Femur (tissue), 1 donor: ENCODE measurements around the gene CD207.
"Not testable (repeated sequence)": the region's sequence is repeated elsewhere in the genome, so short reads cannot be mapped to it uniquely, and the experiment has no call there.

ENCODE experiments used
- DNase-seq: peaks from one replicate; pipeline ENCODE4 v3.0.0-alpha.2; 2017

CD207 gene

DNA sequence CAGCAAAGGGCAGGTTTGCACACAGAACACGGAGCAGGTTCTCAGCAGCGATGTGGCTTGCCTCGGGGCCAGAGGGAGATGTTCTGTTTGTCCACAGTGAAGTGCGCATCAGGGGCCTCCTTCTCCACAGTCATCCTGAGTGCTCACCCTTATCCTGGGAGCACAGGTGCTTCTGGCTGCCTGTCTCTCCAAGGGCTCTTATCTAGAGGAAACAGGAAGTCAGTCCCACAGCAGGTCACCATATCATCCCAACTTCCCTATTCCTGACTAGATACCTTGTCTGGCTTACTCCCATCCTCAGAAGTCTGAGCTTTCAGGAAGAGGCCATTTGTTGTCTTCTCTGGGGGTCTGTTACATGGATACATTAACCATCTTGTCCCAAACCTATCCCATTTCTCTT is at the start of gene CD207:
Gene CD207, minus strand, starts transcription at position 174 of the 400 bp plus-strand sequence. Its CDS starts 40 bp downstream, at position 134.
- no peak for DNase-seq

DNA sequence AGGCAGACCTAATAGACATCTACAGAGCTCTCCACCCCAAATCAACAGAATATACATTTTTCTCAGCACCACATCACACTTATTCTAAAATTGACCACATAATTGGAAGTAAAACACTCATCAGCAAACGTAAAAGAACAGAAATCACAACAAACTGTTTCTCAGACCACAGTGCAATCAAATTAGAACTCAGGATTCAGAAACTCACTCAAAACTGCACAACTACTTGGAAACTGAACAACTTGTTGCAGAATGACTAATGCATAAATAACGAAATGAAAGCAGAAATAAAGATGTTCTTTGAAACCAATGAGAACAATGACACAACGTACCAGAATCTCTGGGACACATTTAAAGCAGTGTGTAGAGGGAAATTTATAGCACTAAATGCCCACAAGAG is 42.9 kb upstream of the CD207 start:
- DNase-seq = not testable (repeated sequence)

DNA sequence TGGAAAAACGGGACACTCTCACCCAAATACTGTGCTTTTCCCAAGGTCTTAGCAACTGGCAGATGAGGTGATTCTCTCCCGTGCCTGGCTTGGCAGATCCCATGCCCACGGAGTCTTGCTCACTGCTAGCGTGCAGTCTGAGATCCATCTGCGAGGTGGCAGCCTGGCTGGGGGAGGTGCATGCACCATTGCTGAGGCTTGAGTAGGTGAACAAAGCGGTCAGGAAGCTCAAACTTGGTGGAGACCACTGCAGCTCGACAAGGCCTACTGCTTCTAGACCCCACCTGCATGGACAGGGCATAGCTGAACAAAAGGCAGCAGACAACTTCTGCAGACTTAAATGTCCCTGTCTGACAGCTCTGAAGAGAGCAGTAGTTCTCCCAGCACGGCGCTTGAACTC is 40.5 kb upstream of the CD207 start:
- DNase-seq = not testable (repeated sequence)

DNA sequence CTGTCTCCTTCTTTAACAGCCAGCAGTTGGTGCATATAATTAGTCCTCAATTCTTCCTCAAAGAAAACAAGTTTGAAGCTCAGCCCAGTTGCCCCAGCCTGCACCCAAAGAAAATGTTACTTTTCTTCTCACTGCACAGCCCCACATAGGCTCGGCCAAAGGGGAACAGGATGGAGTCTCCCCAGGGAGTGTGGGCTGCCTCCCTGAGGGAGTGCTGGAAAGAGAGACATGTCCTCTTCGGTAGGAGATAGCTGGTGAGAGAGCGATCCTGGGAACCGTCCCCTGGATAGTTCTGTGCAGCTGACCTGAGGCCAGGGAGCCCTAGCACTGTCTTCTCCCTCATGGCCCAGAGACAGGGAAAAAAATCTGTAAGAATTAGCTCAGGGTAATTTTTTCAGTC is 37.9 kb upstream of the CD207 start:
- no peak for DNase-seq

DNA sequence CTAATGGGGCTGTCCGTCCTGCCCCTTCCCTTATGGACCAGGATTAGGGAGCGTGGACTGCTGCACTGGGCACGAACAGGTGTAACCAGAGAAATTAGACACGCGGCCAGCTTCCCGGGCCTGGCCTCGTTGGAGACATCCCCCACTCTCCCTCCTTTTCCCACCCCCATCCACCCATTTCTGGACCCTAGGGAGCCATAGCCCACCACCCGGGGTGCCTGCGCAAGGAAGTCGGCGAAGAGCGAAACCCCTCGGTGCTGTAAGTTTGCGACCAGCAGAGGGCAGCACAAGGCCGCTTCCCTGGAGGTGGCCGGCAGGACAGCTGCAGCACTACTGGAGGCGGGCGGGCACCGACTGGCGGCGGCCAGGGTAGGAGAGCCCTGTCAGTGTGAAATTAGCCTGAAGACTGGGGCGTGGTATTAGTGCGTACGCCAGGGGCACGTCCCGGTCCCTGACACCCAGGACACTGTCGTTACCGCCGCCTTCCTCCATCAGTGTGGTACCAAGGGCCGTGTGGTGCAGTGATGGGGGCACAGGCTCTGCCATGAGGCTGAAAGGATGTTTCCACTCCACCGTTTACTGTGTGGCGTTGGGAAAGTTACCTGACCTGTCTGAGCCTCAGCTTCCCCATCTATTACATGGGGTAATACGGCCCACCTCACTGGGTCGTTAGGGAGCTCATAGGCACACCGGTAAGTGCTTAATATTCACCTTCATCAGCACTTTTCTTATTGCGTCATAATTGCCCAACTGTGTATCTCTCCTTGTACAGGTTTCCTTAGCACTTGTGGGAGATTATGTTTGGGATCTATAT is 36.0 kb upstream of the CD207 start:
- peak; percentile 87 for DNase-seq

DNA sequence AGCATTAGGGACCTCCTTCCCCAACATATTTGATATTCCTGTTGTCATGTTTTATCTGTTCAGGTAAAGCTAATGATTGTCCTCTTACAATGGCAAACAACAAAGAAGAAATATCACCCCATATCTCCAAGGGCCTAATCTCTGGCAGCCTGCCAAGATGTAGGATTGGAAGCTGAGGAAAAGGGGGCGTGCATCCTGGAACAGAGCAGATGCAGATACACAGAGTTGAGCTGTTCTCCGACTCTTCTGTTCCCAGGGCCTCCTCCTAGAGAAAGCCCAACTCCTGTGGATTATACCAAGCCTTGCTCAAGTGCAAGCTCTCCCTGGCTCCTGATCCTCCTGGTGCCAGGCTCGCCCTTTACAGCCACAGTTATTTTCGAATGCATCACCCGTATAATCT is 35.2 kb upstream of the CD207 start:
- no peak for DNase-seq

DNA sequence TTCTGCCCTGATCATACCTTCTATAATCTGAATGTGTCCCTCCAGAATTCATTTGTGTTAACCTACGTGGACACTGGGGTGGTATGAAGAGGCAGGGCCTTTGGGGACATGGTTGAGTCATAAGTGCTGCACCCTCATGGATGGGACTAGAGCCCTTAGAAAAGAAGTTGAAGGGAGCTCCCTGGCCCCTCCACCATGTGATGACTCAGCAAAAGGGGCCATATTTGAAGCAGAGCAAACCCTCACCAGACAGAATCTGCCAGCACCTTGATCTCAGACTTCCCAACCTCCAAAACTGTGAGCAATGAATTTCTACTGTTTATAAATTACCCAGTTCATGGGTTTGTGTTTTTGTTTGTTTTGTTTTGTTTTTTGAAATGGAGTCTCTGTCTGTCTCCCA is 33.4 kb upstream of the CD207 start:
- no peak for DNase-seq

DNA sequence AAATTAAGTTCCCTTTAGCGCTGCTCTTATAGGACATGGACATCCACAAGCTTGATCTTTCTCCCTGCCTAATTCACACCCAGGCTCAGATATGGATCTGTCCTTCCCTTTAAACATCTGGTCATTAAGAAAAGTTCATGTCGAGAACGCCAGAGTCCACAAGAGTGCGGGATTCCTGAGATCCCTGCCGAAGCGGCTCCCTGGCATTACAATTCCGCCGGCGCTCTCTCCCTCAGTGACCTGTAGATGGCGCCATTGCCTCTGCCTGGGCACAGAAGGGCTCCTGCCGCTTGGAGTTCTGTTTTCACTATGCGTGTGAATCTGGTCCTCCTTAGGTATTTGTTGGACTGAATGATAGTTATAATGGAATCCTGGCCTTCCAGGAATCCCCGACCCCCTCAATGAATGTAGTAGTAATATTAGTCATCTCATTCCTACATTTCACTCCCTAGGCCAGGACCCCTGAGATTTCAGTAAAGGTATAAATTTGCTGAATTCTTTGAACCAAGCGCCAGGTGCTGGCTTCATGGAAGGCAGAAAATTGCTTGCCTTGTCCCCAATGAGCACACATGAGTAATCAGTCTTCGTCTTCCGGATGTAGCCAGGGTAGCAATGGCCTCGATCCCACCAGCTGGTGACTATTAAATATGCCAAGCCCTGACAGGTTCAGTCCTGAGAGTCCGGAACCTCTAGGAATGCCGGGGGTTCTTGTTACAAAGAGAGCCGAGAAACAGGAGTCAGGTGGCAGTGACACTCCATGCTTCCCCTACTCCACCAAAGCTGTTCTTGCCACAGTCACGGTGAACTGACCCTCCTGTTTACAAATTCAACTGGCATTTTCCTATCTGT is 26.4 kb upstream of the CD207 start:
- DNase-seq = peak; percentile 86

DNA sequence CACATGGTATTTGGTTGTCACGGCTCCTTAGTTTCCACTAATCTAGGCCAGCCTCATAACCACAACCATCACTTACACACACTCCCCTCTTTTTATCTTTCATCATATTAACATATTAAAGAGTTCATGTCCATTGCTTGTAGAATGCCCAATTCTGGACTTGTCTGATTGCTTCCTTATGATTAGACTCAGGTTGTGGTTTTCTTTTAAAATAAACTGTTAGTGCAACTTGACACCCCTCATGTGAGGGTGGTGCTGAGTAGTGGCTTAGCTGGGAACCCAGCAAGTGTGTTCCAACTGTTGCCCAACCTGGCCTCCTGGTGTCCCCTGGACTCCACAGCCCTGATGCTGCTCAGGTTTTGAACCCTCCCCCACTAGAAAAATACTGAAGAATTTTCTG is 20.1 kb upstream of the CD207 start:
- no peak for DNase-seq

DNA sequence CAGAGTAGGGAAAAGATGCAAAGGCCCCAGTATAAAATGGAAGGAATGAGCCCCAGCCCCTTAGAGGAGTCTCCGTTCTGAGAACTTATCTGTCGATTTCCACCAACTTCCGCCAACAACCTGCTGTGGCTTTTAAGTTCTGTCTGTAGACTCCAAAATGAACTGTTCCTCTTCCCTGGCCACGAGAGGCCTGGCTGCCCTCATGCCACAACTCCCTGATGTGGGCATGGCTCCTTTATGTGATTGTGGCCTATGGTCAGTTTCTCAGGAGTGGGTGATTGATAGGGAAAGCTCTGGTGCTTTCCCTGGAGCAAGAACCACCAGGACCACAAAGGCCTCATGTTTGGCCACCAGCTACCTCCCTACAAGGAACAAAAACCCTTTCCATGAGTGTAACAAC is 18.8 kb upstream of the CD207 start:
- DNase-seq = no peak

DNA sequence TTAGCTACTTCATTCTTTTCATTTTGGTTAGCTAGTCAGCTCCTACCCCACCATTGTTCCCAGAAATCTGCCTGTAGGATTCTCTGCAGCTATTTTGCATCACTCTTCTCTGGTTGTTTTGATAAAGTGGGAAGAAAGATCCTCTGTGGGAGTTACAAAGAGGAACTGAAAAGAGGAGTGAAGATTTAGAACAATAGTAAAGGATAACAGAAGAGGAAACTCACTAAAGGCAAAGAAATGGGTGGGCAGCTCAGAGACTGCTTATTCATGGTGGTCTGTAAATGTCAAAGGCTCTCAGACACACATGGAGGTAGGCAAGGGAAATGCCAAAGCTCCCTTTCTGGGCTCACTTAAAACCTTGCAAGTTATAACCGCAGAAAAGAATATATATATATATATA is 17.2 kb upstream of the CD207 start:
- no peak for DNase-seq

DNA sequence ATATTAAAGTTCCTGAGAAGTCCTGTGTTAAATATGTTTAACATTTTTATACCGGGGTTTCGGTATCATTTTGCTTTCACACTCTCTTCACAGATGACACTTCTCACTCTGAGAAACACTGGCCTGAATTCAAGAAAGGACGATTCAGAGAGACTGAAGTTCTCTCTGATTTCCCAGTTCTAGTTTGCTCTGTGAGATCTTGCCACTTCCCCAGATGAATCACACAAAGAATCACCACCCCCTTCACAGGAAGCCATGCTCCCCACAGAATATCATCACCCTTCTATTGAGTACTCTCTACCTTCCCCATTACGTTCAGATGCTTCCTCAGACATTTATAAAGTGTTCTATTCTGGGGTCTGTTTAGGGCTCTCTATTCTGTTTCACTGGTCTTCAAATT is 16.1 kb upstream of the CD207 start:
- no peak for DNase-seq

DNA sequence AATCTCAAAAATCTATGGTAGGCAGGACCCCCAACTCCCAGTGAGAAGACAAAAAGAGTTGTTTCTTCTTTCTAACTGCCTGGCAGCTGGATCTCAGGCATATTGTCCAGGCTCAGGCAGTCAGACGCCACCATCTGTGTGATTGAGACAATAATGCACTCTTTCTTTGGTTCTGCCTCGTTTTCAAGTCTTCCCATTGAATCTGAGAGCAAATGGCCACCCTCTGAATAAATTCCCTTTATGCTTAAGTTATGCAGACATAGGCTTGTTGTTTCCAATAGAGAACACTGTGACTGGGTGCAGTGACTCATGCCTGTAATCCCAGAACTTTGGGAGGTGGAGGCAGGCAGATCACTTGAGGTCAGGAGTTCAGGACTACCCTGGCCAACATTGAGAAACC is 15.3 kb upstream of the CD207 start:
- DNase-seq = no peak

DNA sequence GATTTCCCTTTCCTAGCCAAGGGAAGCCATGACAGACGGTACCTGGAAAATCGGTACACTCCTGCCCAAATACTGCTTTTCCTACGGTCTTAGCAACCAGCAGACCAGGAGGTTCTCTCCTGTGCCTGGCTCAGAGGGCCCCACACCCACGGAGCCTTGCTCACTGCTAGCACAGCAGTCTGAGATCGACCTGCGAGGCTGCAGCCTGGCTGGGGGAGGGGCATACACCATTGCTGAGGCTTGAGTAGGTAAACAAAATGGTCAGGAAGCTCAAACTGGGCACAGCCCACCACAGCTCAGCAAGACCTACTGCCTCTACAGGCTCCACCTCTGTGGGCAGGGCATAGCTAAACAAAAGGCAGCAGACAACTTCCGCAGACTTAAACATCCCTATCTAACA is 6.8 kb upstream of the CD207 start:
- DNase-seq = no peak

DNA sequence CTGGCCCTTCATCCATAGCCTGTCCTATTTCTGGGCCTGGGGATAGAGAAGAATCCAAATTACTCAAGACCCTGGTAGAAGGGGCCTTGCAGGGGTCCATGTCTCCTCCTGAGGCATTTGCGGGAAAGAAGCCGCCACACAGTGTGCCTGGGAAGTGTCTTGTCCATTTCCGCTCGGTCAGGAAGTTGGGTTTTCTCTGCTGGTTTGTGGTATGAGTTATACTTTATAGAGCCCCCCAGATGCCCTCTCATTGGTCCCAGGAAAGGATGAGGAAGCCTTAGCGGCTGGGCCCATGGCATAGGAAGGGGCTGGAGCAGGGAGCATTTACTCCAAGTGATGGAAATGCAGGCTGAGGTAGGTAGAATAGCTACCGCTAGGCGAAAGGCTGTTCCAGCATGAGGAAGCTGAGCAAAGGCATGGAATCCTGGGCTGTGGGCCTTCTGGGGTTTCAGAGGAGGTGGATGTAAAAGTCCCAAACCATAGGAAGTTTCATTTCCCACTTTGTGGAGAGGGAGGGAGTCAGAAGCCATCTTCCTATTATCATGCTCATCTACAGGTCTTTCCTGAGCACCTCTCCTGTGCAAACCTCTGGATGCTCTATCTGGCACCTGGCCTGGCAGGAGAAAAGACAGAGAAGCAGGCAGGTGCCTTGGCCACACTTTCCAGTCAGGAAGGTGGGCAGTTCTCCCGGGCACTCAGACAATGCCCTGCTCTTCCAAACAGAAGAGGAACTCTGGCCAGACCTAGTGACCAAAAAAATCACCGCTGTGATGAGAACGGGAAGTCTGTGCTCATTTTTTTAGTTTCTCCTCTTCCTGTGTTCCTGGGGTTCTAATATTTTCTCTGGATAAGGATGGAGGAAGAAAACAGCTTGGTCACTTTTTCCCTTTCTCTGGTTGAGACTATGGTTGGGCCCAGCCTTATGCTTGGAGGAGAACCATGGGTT is 2.6 kb upstream of the CD207 start:
- no peak for DNase-seq

DNA sequence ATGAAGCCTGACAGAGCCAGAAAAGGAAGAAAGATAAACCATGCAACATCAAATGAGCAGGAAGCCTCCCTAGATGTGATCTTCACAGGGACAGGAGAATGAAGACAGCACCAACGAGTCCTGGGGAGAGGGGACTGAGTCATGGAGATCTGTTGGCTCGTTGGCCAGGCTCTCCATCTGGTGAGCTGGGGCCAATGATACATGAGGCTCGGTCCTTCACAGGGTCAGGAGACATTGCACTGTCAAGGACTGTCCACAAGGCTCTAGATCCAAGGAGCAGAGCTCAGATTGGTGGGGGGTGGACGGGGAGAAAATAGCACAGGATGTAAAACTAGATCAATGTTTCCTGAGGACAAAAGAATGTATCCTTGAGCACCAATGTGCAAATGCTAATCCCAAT is 735 bp downstream of the CD207 start:
- no peak for DNase-seq

DNA sequence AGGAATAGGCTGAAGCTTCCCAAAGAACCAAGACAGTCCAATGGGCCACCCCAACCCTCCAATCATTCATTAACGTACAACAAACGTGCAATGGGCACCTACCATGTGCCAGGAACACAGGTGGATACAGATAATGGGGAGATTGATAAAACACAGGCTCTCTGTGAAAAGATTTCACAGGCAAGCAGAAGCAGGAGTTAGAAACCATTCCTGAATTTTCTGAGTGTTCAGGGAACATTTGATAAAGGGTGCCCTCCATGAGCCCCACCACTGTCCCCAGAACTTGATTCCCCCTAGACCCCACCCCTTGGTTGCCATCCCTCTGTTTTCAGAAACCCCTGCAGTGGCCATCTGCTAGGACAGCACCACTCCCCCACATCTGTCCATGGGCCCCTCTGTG is 1.5 kb downstream of the CD207 start:
- no peak for DNase-seq

DNA sequence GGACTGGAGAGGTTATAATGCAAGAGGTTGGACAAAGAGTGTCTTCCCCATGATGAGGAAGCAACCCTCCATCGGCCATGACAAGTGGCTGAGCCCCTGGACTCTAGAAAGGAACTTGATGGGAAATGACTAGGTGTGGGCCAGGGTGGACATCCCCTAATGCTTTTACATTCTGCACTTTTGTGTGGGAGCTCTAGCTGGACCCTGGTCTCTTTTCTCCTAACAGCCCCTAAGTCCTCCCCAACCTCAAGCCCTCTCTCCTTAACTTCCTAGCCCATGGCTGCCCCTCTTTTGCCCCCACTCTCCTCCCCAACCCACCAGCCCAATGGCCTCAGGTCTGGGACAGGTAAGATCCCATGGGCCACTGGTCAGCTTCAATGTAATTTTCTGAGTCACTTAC is 2.4 kb downstream of the CD207 start:
- no peak for DNase-seq

DNA sequence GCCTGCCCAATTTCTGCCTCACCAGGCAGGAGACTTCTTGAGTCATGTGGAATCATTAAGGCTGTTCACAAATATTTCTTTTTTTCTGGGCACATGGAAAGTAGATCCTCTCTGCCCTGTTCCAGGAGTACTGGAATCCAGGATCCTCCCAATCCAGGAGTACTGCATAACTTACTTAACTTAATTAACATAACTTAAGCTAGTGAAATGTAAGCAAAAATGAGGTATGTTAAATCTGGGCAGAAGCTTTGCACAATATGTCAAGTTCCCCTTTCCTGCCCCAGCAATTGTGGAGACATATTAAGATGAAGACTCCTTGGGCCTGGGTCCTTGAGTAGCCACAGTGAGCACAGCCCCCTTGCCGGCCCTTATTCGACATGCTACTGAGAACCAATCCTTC is 3.2 kb downstream of the CD207 start:
- DNase-seq = no peak

DNA sequence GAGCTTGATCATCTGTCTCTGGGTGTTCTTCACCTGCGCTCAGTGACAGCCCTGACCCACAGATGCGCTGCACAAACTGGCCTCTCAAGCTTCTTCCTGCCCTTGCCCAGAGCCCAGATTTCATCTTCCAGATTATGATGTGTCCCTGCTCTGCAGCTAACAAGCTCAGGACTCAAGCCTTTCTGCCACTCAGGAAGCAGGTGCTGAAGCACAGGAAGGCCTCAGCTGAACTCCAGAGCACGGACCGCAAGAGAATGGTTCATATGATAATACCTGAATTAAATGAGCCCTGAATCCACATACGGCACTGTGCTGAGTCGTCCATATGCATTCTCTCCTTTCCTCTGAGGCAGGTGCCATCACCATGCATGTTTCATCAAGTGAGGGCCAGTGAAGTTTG is 3.8 kb downstream of the CD207 start:
- DNase-seq = no peak

DNA sequence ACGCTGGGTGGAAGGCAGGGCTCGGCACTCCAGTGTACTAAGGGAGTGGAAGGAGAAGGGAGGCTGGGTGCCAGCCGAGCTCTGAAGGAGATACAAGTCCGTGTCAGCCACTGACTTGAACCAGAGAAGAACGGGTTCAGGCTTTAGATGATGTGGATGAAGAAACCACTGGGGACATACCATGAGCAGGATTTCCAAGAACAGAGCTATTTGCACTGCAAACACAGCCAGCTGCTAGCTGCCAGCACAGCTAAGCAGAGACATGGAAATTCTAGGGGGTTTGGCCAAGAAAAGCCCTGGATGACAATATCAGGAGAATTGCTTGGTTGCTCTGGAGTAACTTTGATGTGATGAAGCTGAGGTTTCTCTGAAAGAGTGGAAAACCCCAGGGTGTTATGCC is 5.2 kb downstream of the CD207 start:
- DNase-seq = peak; percentile 62

DNA sequence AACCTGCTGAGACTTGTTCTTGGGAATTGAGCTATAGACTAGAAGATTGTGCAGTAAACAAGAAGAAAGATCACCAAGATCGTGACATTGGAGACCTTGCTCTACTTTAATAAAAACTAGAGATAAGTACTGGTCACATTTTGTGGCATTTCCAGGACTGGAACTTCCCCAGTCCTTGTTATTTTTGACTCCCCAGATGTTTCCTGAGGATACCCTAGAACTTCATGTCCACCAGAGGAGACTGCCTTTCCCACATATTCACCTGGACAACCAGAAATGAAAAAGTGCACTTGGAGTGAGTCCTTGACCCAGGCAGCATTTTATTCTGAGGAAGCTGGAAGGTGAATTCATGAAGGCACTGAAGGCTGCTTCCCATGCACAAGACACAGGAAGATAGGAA is 5.7 kb downstream of the CD207 start:
- no peak for DNase-seq
